Measurements from ENCODE around the gene DCHS2.

DCHS2 gene

GRCh38 chr4:154485127-154485773, 6.3 kb downstream of the DCHS2 start:
- H3K9me2 ChIP-seq (ENCODE audit: low read depth, low read length), result no peaks in the 10 kb centered on the region
- H3F3A ChIP-seq (ENCODE audit: insufficient read depth, low read length), result no peaks in the 10 kb centered on the region
- no peaks in the 10 kb centered on the region for H4K20me1 ChIP-seq (ENCODE audit: insufficient read depth, low read length)
- H3K4me3 ChIP-seq (ENCODE audit: low read depth, low read length, poor library complexity, severe bottlenecking), result no peak overlapping the region
- no peaks in the 10 kb centered on the region for H3K79me2 ChIP-seq (ENCODE audit: insufficient read depth, low read length)
- no peak for TF ChIP-seq EZH2 (IDR thresholded peaks at IDR 0.05; ENCODE audit: borderline replicate concordance, low read length)
- no peak for TF ChIP-seq CTCF (IDR thresholded peaks at IDR 0.05; ENCODE audit: low read length)
- H3K27ac ChIP-seq (ENCODE audit: low read depth, low read length, poor library complexity, severe bottlenecking), result no peak overlapping the region
- H3K9ac ChIP-seq (ENCODE audit: low read length), result no peak overlapping the region
- H3K27me3 ChIP-seq (ENCODE audit: insufficient read depth, low read length), result no peaks in the 10 kb centered on the region
- no peaks in the 10 kb centered on the region for H3K4me1 ChIP-seq (ENCODE audit: insufficient read depth, low read length, severe bottlenecking)
- H2AFZ ChIP-seq (ENCODE audit: low read length), result no peak overlapping the region
- H3K36me3 ChIP-seq (ENCODE audit: insufficient read depth, low read length), result no peaks in the 10 kb centered on the region
- no peak overlapping the region for H3K4me2 ChIP-seq (ENCODE audit: low read length)
- H3K9me3 ChIP-seq (ENCODE audit: low read length), result no peaks in the 10 kb centered on the region

- H3K36me3 ChIP-seq (ENCODE audit: insufficient read depth, low read length), result no peaks in the 10 kb centered on the region
- no peaks in the 10 kb centered on the region for H3K27me3 ChIP-seq (ENCODE audit: insufficient read depth, low read length)
- TF ChIP-seq CTCF (IDR thresholded peaks at IDR 0.05; ENCODE audit: low read length) (no peak), EZH2 (IDR thresholded peaks at IDR 0.05; ENCODE audit: borderline replicate concordance, low read length) (no peak)
- no peak overlapping the region for H2AFZ ChIP-seq (ENCODE audit: low read length)
- no peak overlapping the region for H3K27ac ChIP-seq (ENCODE audit: low read depth, low read length, poor library complexity, severe bottlenecking)
- no peaks in the 10 kb centered on the region for H3F3A ChIP-seq (ENCODE audit: insufficient read depth, low read length)
- H3K9ac ChIP-seq (ENCODE audit: low read length), result no peak overlapping the region
- no peaks in the 10 kb centered on the region for H3K79me2 ChIP-seq (ENCODE audit: insufficient read depth, low read length)
- H4K20me1 ChIP-seq (ENCODE audit: insufficient read depth, low read length), result no peaks in the 10 kb centered on the region
- H3K4me3 ChIP-seq (ENCODE audit: low read depth, low read length, poor library complexity, severe bottlenecking), result no peak overlapping the region
- H3K4me2 ChIP-seq (ENCODE audit: low read length), result no peak overlapping the region
- no peaks in the 10 kb centered on the region for H3K9me2 ChIP-seq (ENCODE audit: low read depth, low read length)
- H3K4me1 ChIP-seq (ENCODE audit: insufficient read depth, low read length, severe bottlenecking), result no peaks in the 10 kb centered on the region
- no peaks in the 10 kb centered on the region for H3K9me3 ChIP-seq (ENCODE audit: low read length)
Observed at GRCh38 chr4:154478547-154478946, 13.1 kb downstream of the DCHS2 start.

- no peak overlapping the region for H3K9ac ChIP-seq (ENCODE audit: low read length)
- H3F3A ChIP-seq (ENCODE audit: insufficient read depth, low read length), result no peaks in the 10 kb centered on the region
- H3K9me3 ChIP-seq (ENCODE audit: low read length), result no peaks in the 10 kb centered on the region
- no peak for TF ChIP-seq EZH2 (IDR thresholded peaks at IDR 0.05; ENCODE audit: borderline replicate concordance, low read length)
- no peak overlapping the region for H3K27ac ChIP-seq (ENCODE audit: low read depth, low read length, poor library complexity, severe bottlenecking)
- H3K9me2 ChIP-seq (ENCODE audit: low read depth, low read length), result no peaks in the 10 kb centered on the region
- H3K27me3 ChIP-seq (ENCODE audit: insufficient read depth, low read length), result no peaks in the 10 kb centered on the region
- no peaks in the 10 kb centered on the region for H4K20me1 ChIP-seq (ENCODE audit: insufficient read depth, low read length)
- H3K4me3 ChIP-seq (ENCODE audit: low read depth, low read length, poor library complexity, severe bottlenecking), result no peak overlapping the region
- H3K4me2 ChIP-seq (ENCODE audit: low read length), result no peak overlapping the region
- no peaks in the 10 kb centered on the region for H3K79me2 ChIP-seq (ENCODE audit: insufficient read depth, low read length)
- no peaks in the 10 kb centered on the region for H3K36me3 ChIP-seq (ENCODE audit: insufficient read depth, low read length)
- H2AFZ ChIP-seq (ENCODE audit: low read length), result no peak overlapping the region
- no peaks in the 10 kb centered on the region for H3K4me1 ChIP-seq (ENCODE audit: insufficient read depth, low read length, severe bottlenecking)
Observed at GRCh38 chr4:154478128-154478527, 13.5 kb downstream of the DCHS2 start.

GRCh38 chr4:154476232-154476631, 15.4 kb downstream of the DCHS2 start:
- Histone ChIP-seq H3K4me2 (ENCODE audit: low read length) (no peak overlapping the region), H3K9me2 (ENCODE audit: low read depth, low read length) (no peaks in the 10 kb centered on the region), H4K20me1 (ENCODE audit: insufficient read depth, low read length) (no peaks in the 10 kb centered on the region), H3K4me1 (ENCODE audit: insufficient read depth, low read length, severe bottlenecking) (no peaks in the 10 kb centered on the region), H3K36me3 (ENCODE audit: insufficient read depth, low read length) (no peaks in the 10 kb centered on the region), H3K9me3 (ENCODE audit: low read length) (no peaks in the 10 kb centered on the region), H3K79me2 (ENCODE audit: insufficient read depth, low read length) (no peaks in the 10 kb centered on the region), H3K27me3 (ENCODE audit: insufficient read depth, low read length) (no peaks in the 10 kb centered on the region), H3K27ac (ENCODE audit: low read depth, low read length, poor library complexity, severe bottlenecking) (no peak overlapping the region), H3K9ac (ENCODE audit: low read length) (no peak overlapping the region), H3K4me3 (ENCODE audit: low read depth, low read length, poor library complexity, severe bottlenecking) (no peak overlapping the region), H2AFZ (ENCODE audit: low read length) (no peak overlapping the region), H3F3A (ENCODE audit: insufficient read depth, low read length) (no peaks in the 10 kb centered on the region)
- TF ChIP-seq CTCF (IDR thresholded peaks at IDR 0.05; ENCODE audit: low read length), result no peak
- TF ChIP-seq EZH2 (IDR thresholded peaks at IDR 0.05; ENCODE audit: borderline replicate concordance, low read length), result no peak
